NOMO-1 treated with DMSO at 0.1 percent for 48 hours (cell line): ENCODE results near the gene FLT4.

Source experiments
- DNase-seq: peaks from one replicate; lab custom pipeline; 2025; ENCODE audit not compliant: unreplicated experiment; lab: John Stamatoyannopoulos, UW

Gene FLT4

DNA sequence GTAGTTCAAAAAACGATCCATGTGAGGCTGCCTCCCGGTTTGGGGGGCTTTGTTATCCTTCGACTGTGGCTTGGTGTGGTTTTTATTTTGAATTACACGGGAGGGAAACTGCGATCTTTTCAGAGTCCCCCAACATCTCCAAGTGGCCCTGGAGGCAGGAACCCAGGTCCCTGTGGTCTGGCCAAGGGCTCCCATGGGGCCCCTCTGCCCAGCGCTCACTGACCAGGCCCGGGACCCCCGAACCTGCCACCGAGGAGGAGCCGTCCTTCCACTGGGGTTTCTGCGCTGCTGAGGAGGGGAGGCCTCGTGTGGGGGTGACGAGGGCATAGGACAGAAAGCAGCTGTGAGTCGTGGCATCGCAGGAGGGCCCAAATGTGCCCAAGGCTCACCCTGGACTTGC lies 40.0 kb downstream of the FLT4 start:
- no peak for DNase-seq

DNA sequence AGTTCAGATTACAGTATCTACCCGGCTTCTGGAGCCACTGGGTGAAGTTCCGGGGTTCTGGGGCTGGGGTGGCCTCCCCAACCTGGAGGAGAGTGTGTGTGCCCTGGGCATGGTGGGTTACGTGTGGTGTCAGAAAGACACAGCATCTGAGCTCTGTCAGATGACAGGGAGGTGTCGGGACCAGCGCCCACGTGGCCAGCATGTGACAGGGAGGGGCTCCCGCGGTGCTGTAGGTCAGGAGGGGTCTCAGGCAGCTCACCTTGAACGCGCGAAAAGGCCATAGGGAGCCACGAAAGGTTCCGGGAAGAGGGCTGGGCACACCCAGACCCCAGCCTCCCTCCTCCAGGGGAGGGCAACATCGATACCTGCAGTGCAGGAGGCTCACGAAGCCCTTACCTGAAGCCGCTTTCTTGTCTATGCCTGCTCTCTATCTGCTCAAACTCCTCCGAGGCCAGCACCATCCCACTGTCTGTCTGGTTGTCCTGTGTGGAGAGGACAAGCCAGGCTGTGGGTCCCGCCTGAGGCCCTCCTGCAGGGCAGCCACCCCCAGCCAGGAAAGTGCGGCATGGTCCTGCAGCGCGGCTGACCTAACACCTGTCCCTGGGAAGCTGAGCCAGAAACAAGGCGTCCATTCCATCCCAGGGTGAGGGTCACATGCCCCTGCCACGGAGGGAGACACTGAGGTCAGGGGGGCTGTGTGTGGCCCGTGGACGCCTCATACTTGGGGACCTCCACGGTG lies 40.7 kb downstream of the FLT4 start:
- DNase-seq, result no peak

DNA sequence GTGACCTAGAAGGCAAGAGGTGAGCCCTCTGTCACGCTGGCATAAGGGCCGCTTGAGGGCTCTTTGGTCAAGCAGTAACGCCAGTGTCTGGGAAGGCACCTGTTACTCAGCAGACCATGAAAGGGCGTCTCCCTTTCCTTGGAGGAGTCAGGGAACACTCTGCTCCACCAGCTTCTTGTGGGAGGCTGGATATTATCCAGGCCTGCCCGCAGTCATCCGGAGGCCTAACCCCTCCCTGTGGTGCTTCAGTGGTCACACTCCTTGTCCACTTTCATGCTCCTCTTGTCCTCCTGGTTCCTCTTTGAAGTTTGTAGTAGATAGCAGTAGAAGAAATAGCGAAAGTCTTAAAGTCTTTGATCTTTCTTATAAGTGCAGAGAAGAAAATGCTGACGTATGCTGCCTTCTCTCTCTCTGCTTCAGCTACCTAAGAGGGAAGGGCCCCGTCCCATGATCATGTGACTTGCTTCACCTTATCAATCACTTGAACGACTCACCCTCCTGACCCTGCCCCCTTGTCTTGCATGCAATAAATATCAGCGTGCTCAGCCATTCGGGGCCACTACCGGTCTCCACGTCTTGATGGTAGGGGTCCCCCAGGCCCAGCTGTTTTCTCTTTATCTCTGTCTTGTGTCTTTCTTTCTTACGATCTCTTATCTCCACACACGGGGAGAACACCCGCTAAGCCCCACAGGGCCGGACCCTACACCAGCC lies 41.4 kb downstream of the FLT4 start:
- DNase-seq, result no peak

DNA sequence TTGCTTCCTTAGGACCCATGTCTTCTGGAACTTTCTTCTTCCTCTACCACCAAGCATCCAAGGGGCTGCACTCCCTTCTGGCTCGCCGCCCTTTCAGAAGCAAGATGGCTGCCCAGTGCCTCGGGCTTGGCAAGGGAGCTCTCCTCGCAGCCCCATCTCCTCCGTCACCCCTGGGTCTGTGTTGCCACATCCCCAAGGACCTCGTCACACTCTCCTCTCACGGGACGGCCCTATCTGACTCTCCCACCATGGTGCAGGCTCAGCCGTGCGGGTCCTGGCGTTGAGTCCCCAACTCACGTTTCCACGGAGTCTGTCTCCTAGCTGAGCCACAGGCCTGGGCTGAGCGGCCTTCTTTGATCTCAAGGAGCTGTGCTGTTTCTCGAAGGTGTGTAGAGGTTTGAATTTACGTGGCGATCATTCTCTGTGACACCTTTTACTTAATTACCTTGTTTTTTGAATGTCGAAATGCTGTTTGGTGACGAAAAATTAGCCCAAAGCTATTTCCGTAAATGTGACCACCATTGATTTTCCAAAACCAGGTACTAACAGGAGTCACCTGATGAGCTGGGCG lies 43.1 kb downstream of the FLT4 start:
- DNase-seq, result no peak

DNA sequence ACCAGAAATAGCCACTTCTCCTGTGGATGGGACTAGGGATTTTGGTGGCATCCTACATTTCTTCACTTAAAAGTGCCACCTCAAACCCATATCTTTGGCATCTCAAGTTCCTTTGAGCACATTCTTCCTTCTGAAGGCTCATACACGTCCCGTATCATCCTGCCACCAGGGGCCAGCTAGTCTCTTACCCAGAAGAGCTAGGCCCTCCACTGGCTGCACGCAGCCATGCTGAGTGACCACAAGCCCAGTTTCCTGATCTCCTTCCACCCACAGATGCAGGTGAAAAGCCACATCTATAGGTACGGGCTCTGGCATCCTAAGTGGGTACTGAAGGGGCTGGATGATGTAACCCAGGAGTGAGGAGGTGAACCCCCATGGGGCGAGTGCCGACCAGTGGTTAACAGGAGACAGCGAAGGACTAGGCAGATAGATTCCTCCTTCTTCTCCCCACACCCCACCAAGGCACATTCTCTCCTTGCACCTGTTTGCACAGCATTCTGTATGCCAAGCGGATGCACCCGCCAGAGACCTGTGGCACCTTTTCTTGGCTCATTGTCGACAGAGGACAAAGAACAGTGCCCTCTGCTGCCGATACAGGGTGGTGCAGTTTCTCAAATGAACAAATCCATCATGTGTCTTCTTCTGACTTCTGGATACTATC lies 43.7 kb downstream of the FLT4 start:
- peak; percentile 26 for DNase-seq

DNA sequence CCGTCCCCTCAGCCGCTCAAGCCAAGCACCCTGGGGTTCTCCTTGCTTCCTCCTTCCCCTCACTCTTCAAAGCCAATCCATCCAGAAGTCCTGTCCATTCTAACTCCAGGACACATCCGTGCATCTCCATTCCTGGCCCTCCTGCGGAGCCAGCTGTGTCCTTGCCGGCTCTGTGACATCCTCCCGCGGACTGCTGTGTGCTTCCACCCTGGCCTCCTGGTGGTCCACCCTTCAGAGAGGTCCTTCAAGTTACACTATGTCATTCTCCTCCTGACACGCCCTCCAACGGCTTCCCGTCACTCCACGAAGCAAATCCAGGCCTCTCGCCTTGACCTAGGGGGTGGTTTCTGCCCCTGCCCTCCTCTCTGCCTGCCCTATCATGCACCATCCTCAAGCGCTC lies 45.1 kb downstream of the FLT4 start:
- no peak for DNase-seq

DNA sequence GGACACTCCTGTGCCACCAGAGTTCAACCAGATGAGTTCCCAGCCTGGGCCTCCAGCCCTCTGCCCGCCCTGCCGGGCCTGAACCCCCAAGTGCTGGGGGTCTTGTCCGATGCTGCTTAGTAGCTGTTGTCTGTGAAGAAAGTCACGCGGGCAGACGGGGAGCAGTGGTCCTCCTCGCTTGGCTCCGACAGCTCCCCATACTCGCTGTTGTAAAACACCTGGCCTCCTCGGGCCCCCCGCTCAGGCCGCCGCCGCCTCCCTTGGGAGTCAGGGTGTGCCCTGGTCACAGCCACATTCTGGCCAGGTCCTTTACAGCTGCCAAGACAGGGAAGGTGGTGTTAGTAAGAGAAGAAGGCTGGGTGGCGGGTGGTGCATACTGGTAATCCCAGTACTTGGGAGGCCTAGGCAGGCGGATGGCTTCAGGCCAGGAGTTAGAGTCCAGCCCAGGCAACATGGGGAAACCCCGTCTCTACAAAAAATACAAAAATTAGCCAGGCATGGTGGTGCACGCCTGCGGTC lies 46.3 kb downstream of the FLT4 start:
- DNase-seq, result no peak

DNA sequence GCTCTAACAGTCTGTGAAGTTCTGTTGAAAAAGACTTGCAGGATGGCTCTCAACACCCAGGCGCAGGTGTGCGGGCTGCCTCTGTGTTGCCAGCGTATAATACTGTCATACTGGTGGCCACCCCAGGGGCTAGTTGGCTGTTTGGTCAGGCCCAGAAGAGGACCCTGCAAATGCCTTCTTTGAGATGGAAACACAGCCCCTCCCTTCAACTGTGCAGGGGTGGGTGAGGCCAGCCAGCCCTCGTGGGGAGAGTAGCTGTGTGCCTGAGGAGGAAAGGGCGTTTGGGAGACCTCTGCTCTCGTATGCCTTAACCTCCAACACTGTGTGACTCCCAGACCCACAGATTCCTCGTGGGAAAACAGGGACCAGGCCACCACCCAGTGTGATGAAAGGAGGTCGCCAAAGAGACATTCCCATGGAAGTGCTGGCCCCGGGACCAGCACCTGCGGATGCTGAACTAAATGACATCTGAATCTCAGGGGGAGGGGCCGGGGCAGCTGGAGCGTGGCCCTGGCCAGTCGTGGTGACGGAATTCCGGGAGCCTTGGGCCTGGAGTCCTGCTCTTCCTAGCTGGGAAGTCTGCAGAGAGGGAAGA lies 46.8 kb downstream of the FLT4 start:
- no peak for DNase-seq

DNA sequence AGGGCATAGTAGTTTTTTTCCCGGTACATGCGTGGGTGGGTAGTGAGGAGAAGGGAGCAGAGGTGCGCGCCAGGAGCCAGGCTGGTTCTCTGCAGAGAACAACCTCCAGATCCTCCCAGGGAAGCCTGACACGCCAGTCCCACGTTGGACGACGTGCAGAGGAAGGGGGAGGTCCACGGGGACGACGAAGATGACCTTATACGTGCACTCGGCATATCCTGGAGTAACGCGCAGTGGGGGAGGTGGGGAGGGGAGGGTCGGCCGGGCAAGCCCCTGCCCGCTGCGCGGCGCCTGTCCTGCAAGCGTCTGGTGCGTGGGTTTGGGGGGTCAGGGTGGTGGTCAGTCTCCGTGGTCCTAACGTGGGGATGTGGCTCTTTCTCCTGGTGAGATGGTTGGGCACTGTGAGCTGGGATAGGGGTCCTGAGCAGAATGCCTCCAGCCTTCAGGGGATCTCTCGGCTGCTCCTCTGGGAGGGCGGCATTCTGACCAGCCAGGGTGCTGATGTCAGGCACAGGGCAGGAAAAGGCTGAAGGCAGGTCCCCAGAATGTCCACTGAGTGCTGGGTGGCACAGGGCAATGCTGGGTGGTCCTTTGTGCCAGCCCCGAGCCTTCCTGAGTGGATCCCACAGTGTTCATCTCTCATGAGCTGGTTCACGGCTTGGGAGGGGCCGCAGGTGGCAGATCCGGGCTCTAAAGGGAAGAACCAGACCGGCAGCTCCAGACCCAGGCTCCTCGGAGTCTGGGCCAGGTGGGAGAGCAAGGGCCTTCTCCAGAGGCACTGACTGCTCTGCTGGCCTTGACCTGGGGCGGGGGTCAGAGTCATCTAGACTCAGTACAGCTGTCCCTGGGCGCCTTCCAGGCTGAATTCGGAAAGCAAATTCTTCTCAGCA lies 47.6 kb downstream of the FLT4 start:
- no peak for DNase-seq

DNA sequence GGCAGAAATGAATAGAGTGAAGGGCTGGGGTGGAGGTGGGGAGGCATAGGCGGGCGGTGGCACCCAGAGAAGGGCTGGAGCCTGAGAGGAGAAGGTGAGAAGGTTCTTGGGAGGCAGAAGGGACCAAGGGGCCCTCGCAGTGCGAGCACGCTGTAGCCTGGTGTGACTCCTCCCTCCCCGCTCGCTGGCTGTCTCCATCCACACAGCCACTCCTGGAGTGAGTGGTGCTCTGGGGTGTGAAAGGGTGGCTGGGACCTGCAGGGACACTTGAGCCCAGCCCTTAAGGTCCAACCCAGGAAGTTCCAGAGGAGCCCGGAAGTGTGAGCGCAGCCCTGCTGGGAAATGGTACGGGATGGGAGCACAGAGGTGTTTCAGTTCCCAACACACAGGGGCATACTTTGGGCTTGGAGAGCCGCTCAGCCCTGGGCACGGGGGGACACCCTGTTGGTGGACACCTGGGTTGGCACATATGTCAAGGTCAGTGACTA lies 48.8 kb downstream of the FLT4 start:
- DNase-seq, result no peak

DNA sequence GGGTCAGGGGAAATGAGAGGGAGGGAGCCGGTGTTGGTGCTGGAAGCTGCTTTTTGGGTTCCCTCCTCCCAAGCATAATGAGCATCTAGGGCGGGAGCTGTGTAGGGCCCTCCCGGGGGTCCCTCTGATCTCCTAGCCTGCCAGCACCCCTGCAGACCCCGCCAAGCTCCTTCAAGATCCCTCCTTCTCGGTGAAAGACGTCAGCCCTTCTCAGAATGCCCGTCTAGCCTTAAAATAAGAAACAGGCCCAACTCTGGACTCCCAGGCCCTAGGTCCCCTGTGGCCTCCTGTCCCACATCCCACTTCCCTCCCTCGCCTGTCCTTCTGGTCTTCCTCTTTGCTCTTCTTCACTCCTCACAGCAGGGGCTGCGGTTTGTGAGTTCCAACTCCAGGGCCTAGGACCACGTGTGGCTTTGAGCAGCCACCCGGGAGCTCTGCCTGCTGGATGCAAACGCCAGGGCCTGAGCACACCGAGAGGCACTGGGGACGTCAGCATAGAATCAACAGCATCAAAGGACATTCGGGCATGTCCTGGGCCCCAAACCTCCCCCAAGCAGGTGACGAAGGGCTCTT lies 49.3 kb downstream of the FLT4 start:
- no peak for DNase-seq

DNA sequence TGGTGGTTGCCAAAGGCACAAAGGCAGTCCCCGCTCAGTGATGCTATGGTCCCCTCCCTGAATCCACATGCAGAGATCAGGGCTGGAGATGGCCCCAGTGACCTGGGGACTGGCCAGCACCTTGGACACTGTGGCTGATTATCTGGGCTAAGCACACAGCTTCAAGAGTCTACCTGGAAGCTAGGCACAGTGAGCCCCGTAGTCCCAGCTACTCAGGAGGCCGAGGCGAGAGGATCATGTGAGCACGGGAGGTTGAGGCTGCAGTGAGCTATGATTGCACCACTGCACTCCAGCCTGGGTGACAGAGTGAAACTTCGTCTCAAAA lies 49.8 kb downstream of the FLT4 start:
- DNase-seq, result no peak

DNA sequence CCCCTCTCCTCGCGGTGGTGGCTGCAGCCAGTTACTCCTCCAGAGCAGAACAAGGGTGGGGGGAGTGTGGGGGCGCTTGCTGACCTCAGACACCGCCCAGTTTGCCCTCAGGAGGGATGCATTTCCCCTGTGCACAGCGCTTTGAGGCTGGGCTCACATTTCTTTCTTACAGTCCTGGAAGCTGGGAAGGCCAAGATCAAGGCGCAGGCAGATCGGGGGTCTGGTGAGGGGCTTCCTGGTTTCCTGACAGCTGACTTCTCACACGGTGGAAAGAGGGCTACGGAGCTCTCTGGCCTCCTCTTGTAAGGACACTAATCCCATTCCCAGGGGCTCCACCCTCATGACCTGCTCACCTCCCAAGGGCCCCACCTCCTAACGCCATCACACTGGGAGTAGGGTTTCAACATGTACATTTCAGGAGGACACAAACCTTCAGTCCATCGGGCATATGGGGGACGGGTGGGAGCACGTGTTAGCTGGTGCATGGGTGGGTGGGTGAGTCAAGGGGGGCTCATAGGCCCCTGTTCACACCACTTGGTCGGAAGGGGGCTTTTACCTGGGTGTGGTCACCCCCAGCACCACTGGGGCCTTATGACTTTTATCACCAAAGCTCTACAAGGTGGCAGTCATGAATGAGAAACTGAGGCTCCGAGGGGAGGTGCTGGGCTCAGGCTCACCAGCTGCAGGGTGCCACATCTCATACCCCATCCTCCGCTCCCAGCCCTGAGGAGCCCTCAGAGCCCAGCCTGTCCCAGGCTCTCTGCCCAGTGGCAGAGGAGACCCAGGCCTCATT lies 50.4 kb downstream of the FLT4 start:
- no peak for DNase-seq

DNA sequence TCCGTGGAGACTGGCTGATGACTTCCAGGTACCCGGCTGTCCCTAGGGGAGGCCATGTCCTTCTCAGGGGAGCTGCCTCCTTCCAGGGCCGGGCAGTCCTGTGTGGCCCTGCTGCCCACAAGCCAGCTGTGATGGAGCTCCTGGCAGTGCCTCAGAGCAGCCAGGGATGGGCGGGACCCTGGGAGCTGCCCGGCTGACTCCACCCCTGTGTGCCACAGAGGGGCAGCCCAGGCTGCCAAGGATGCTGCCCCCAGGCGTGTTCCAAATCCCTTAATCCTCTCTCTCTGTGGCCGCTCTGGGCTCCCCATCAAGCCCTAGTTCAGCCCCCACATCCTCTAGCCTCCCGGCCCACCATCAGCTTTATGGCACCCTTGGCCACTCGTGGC lies 51.1 kb downstream of the FLT4 start:
- DNase-seq, result no peak

DNA sequence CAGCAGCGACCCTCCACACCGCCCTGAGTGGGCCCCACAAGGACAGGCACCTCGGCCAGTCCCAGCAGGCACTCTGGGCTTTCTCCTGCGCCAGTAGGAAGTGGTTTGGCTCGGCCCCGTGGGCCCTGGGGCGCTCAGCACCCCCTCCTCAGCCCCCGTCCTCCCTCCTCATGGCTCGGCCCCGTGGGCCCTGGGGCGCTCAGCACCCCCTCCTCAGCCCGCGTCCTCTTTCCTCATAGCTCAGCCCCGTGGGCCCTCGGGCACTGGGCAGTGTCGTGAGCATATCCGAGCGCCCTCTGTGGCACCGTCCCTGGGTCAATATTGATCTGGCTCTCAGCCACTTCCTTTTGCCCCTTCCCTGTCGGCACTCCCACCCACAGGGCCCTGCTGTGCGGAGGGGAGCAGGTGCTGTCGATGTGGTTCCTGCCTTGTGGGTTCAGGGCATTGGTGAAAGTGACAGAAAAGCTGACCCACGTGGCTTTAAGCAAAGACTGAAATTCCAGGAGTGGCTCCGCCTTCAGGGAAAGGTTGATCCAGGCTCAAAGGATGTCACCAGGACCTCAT lies 52.6 kb downstream of the FLT4 start:
- no peak for DNase-seq

DNA sequence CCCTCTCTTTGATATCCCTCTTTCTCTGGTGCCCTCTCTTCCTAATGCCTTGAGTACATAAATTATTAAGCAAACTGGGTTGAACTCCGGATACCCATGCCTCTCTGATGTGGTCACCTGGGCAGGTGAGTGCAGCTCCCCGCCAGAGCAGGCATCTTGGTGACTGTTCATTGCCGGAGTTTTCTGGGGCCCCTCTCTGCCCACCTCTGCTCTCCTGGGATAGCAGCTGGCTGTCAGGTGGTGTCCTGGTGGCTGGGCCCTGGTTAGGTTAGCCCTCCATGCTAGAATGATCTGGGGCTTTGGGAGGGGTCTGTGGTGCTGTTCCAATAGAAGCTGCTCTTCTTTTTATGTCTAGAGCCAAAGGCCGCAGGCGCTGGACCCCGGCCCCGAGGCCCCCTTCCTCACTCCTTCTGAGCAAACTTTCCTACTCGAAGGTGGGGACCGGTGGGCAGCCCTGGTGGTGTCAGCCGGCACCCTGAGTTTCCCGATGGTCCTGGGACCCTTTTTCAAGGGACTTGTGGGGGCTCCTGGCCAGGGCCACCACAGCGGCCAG lies 53.2 kb downstream of the FLT4 start:
- DNase-seq, result no peak

DNA sequence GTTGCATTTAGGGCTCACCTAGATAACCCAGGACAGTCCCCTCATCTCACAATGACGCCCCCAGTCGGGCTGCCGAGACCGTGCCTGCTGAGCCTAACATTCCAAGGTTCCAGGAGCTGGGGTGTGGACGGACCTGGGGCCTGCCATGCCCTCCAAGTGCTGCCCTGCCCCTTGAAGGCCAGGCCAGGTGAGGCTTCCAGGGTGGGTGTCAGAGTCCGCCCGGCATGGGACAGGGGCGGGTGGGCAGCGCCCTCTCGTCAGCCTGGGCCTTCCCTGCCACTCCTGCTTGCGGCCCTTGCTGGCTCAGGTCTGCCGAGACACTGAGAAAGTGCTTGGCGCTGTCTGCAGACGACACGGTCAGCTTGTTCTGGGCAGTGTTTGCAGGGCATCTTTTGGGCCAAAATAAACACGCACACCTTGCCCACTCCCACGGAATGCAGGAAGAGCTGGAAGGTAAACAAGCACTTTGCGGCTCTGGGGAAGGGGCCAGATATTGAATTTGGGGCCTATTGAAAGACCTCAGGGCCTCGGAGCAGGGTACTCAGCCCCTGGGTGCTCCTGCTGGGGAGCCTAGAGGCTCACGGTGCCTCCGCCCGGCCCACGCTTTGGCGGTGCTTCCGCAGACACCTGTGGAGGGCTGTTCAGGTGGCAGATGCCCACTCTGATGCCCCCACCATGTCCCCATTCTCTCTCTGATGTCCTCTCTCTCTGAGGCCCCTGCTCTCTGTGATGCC lies 53.9 kb downstream of the FLT4 start:
- no peak for DNase-seq

DNA sequence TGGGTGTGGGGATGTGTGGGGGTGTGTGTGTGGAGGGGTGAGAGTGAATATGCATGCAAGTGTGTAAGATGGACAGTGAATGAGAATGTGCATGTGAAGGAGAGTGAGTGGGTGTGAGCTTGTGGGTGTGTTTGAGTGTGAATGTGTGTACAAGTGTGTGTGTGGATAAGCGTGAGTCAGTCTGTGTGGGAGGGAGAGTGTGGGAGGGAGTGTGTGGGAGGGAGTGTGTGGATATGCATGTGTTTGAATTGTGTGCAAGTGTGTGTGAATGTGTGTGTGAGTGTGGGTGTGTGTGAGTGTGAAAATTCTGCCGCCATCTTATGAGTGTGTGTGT lies 54.4 kb downstream of the FLT4 start:
- DNase-seq, result no peak
